WTC11 (cell line): ENCODE data around the gene TMPRSS3. TPM values are rescaled to one million over a fixed set of nuclear protein-coding genes. Genes with fewer than 3 reads are reported as not detected.
A peak's percentile ranks its signal among the peaks of the same experiment; 100 is the strongest.

Experiments used
- ATAC-seq: fragments of 200-7000 bp; cut with Tn5 transposase; 2 replicates; pipeline ENCODE4 v1.10.0; 2021; ENCODE audit warnings: mild to moderate bottlenecking, moderate library complexity
- CTCF ChIA-PET: fragments of 300-600 bp; sonication (Branson Sonifier 250); formaldehyde crosslinking; loops from one replicate; lab custom pipeline; 2021; ENCODE audit warnings: antibody characterized with exemption; lab: Charles Lee
- POLR2A ChIA-PET: fragments of 350-600 bp; sonication (Branson Sonifier 250); formaldehyde crosslinking; loops from one replicate; lab custom pipeline; 2021; ENCODE audit warnings: antibody characterized with exemption; lab: Charles Lee
- DNase-seq: peaks from one replicate; pipeline ENCODE4 v3.0.0; 2021; ENCODE audit warnings: low spot score
- H3K27ac Mint-ChIP-seq: 2 replicates; pipeline ENCODE4 v1.8.0; 2021; ENCODE audit warnings: mixed read lengths
- H3K27me3 Mint-ChIP-seq: 2 replicates; pipeline ENCODE4 v1.8.0; 2021; ENCODE audit warnings: low read depth, mild to moderate bottlenecking, moderate library complexity, mixed read lengths
- H3K36me3 Mint-ChIP-seq: 2 replicates; pipeline ENCODE4 v1.8.0; 2021; ENCODE audit warnings: mixed read lengths
- H3K4me1 Mint-ChIP-seq: 2 replicates; pipeline ENCODE4 v1.8.0; 2022; ENCODE audit warnings: mixed read lengths
- H3K4me3 Mint-ChIP-seq: 2 replicates; pipeline ENCODE4 v1.8.0; 2021; ENCODE audit warnings: mild to moderate bottlenecking, moderate library complexity, mixed read lengths
- H3K9me3 Mint-ChIP-seq: 2 replicates; pipeline ENCODE4 v1.8.0; 2021; ENCODE audit warnings: mixed read lengths
- FOXK1 ChIP-seq: sonication (generic); formaldehyde crosslinking; IDR thresholded peaks from 2 replicates; pipeline ENCODE4 v1.8.0; 2022; ENCODE audit warnings: mild to moderate bottlenecking, moderate library complexity, missing genetic modification reagents
- KAT7 ChIP-seq: sonication (generic); formaldehyde crosslinking; IDR thresholded peaks from 2 replicates; pipeline ENCODE4 v1.8.1; 2023; ENCODE audit warnings: missing genetic modification reagents, mild to moderate bottlenecking, borderline replicate concordance
- NR1H2 ChIP-seq: sonication (generic); formaldehyde crosslinking; IDR thresholded peaks from 2 replicates; pipeline ENCODE4 v1.9.0; 2021; ENCODE audit warnings: mild to moderate bottlenecking, moderate library complexity, missing genetic modification reagents
- OVOL2 ChIP-seq: fragments of 250-450 bp; sonication (Bioruptor Pico); IDR thresholded peaks from 2 replicates; pipeline ENCODE4 v1.9.0; 2021; ENCODE audit warnings: mild to moderate bottlenecking, borderline replicate concordance
- SMAD4 ChIP-seq: sonication (generic); formaldehyde crosslinking; IDR thresholded peaks from 2 replicates; pipeline ENCODE4 v1.8.0; 2022; ENCODE audit warnings: mild to moderate bottlenecking, missing genetic modification reagents
- SP1 ChIP-seq: sonication (generic); formaldehyde crosslinking; conservative IDR thresholded peaks from 2 replicates; pipeline ENCODE4 v1.8.1; 2022; ENCODE audit warnings: missing genetic modification reagents
- TP53 ChIP-seq: sonication (generic); formaldehyde crosslinking; IDR thresholded peaks from 2 replicates; pipeline ENCODE4 v1.8.1; 2023; ENCODE audit warnings: mild to moderate bottlenecking, missing genetic modification reagents
- ZBTB21 ChIP-seq: sonication (generic); formaldehyde crosslinking; IDR thresholded peaks from 2 replicates; pipeline ENCODE4 v1.8.1; 2023; ENCODE audit warnings: mild to moderate bottlenecking, missing genetic modification reagents, borderline replicate concordance
- total RNA-seq: library from RNA; stranded (reverse); gene quantifications from 3 replicates; pipeline ENCODE4 v1.2.3, GENCODE V29; 2021
- TF ChIP-seq, protein P1 (sequence below): sonication (generic); formaldehyde crosslinking; IDR thresholded peaks from 2 replicates; pipeline ENCODE4 v1.8.1; 2022; ENCODE audit warnings: missing genetic modification reagents, borderline replicate concordance
- TF ChIP-seq, protein P2 (sequence below): sonication (generic); formaldehyde crosslinking; IDR thresholded peaks from 2 replicates; pipeline ENCODE4 v1.8.1; 2023; ENCODE audit warnings: mild to moderate bottlenecking, missing genetic modification reagents, borderline replicate concordance
- TF ChIP-seq, protein P3 (sequence below): sonication (generic); formaldehyde crosslinking; IDR thresholded peaks from 2 replicates; pipeline ENCODE4 v1.8.0; 2023; ENCODE audit warnings: mild to moderate bottlenecking, missing genetic modification reagents
- TF ChIP-seq, protein P4 (sequence below): sonication (generic); formaldehyde crosslinking; IDR thresholded peaks from 2 replicates; pipeline ENCODE4 v1.8.1; 2022; ENCODE audit warnings: low read depth, mild to moderate bottlenecking, moderate library complexity, missing genetic modification reagents, borderline replicate concordance
- TF ChIP-seq, protein P5 (sequence below): fragments of 250-450 bp; sonication (Bioruptor Pico); IDR thresholded peaks from 2 replicates; pipeline ENCODE4 v1.9.0; 2021; ENCODE audit warnings: moderate library complexity, mild to moderate bottlenecking, inconsistent platforms, borderline replicate concordance
- TF ChIP-seq, protein P6 (sequence below): sonication (generic); formaldehyde crosslinking; IDR thresholded peaks from 2 replicates; pipeline ENCODE4 v1.8.0; 2022; ENCODE audit warnings: mild to moderate bottlenecking, missing genetic modification reagents
- TF ChIP-seq, protein P7 (sequence below): fragments of 250-450 bp; sonication (Bioruptor Pico); IDR thresholded peaks from 2 replicates; pipeline ENCODE4 v1.9.0; 2021; ENCODE audit warnings: mild to moderate bottlenecking
- TF ChIP-seq, protein P8 (sequence below): sonication (generic); formaldehyde crosslinking; IDR thresholded peaks from 2 replicates; pipeline ENCODE4 v1.8.1; 2022; ENCODE audit warnings: mild to moderate bottlenecking, missing genetic modification reagents, moderate library complexity, borderline replicate concordance

Gene TMPRSS3
- total RNA-seq, 1 experiment from 2014 or later = 0.39 TPM

DNA sequence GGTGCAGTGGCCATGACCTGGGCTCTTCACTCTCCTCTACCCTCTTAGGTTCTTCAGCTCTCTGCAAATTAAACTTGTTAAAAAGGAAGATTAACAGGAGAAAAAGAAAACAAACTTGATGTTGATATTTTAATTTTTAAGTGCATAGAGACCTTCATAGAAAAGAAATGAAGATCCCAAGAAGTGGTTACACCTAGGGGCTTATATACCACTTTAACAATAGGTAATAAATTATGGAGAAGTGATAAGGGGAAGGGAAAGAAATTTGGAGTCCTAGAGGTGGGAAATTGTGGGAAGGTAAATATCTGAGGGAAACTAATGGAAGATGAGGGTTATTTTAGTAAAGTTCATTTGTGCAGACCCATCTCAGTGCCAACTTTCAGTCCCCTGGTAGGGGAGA is 64.2 kb downstream of the TMPRSS3 start:
- POLR2A ChIA-PET = no interaction called here
- Mint-ChIP-seq H3K4me1 (peaks cover 25% of the 10 kb centered on the region), H3K9me3 (peaks cover 42% of the 10 kb centered on the region)
- CTCF ChIA-PET = no interaction called here
- no peak for DNase-seq
- no peak for TF ChIP-seq KAT7 (CRISPR knock-in tag)
- no peak for TF ChIP-seq ZBTB21
- no peak for TF ChIP-seq NR1H2 (CRISPR knock-in tag)
- TF ChIP-seq, protein P1, sequence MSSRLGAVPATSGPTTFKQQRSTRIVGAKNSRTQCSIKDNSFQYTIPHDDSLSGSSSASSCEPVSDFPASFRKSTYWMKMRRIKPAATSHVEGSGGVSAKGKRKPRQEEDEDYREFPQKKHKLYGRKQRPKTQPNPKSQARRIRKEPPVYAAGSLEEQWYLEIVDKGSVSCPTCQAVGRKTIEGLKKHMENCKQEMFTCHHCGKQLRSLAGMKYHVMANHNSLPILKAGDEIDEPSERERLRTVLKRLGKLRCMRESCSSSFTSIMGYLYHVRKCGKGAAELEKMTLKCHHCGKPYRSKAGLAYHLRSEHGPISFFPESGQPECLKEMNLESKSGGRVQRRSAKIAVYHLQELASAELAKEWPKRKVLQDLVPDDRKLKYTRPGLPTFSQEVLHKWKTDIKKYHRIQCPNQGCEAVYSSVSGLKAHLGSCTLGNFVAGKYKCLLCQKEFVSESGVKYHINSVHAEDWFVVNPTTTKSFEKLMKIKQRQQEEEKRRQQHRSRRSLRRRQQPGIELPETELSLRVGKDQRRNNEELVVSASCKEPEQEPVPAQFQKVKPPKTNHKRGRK (CRISPR knock-in tag) = no peak
- no peak for TF ChIP-seq FOXK1 (CRISPR knock-in tag)
- no peak for TF ChIP-seq SMAD4 (CRISPR knock-in tag)
- TF ChIP-seq SP1 = no peak
- TF ChIP-seq, protein P2, sequence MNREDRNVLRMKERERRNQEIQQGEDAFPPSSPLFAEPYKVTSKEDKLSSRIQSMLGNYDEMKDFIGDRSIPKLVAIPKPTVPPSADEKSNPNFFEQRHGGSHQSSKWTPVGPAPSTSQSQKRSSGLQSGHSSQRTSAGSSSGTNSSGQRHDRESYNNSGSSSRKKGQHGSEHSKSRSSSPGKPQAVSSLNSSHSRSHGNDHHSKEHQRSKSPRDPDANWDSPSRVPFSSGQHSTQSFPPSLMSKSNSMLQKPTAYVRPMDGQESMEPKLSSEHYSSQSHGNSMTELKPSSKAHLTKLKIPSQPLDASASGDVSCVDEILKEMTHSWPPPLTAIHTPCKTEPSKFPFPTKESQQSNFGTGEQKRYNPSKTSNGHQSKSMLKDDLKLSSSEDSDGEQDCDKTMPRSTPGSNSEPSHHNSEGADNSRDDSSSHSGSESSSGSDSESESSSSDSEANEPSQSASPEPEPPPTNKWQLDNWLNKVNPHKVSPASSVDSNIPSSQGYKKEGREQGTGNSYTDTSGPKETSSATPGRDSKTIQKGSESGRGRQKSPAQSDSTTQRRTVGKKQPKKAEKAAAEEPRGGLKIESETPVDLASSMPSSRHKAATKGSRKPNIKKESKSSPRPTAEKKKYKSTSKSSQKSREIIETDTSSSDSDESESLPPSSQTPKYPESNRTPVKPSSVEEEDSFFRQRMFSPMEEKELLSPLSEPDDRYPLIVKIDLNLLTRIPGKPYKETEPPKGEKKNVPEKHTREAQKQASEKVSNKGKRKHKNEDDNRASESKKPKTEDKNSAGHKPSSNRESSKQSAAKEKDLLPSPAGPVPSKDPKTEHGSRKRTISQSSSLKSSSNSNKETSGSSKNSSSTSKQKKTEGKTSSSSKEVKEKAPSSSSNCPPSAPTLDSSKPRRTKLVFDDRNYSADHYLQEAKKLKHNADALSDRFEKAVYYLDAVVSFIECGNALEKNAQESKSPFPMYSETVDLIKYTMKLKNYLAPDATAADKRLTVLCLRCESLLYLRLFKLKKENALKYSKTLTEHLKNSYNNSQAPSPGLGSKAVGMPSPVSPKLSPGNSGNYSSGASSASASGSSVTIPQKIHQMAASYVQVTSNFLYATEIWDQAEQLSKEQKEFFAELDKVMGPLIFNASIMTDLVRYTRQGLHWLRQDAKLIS (CRISPR knock-in tag) = no peak
- TF ChIP-seq TP53 = no peak
- TF ChIP-seq, protein P3, sequence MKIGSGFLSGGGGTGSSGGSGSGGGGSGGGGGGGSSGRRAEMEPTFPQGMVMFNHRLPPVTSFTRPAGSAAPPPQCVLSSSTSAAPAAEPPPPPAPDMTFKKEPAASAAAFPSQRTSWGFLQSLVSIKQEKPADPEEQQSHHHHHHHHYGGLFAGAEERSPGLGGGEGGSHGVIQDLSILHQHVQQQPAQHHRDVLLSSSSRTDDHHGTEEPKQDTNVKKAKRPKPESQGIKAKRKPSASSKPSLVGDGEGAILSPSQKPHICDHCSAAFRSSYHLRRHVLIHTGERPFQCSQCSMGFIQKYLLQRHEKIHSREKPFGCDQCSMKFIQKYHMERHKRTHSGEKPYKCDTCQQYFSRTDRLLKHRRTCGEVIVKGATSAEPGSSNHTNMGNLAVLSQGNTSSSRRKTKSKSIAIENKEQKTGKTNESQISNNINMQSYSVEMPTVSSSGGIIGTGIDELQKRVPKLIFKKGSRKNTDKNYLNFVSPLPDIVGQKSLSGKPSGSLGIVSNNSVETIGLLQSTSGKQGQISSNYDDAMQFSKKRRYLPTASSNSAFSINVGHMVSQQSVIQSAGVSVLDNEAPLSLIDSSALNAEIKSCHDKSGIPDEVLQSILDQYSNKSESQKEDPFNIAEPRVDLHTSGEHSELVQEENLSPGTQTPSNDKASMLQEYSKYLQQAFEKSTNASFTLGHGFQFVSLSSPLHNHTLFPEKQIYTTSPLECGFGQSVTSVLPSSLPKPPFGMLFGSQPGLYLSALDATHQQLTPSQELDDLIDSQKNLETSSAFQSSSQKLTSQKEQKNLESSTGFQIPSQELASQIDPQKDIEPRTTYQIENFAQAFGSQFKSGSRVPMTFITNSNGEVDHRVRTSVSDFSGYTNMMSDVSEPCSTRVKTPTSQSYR = no peak
- TF ChIP-seq, all 79 proteins: peak for 0
- Mint-ChIP-seq H3K36me3 (peaks cover 39% of the 10 kb centered on the region), H3K27ac (no peak overlapping the region), H3K4me3 (no peak overlapping the region), H3K27me3 (peaks cover 25% of the 10 kb centered on the region)
- ATAC-seq = no peak

DNA sequence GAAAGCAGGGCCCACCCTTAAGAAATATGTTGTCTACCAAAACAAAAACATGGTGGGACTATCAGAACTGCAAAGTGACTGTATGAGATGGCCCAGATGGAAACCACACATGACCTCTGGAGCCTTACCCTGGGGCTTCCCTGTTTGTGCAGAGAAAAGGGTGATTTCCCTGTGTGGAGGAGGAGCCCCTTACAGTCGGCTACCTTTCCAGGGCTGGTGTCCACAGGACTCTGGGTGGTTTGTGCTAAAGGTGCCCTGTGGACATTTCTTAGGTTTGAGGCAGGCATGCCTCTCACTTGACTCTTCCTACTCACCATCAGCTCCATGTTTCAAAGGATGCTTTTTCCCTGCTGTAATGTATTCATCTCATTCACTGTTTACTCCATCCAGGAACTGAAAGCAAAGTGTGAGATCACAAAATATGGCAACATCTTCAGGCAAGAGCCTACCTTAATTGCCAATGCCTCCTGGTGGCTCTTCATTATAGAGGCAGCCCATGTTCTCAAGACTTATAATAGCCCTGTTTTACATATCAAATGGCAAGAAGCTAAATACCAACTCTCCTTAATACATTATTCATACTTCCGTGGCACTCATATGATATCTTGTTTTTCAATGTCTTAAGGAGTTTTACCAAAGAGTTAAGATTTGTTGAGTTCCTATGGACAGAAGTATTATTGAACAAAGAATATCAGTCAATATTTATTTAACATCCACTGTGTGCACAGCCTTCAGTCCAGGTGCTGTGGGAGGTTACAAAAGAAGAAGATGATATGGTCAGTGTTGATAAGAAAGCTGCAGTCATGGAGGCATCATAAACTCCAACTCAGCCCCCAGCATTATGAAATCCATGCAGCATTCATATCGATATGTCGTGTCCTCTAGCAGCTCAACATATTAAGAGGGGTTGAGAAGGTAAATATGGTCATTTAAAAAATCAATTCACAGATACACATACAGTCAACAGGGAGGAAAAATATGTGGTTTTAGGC is 65.2 kb downstream of the TMPRSS3 start:
- peaks cover 41% of the 10 kb centered on the region for H3K36me3 Mint-ChIP-seq
- peaks cover 16% of the 10 kb centered on the region for H3K4me1 Mint-ChIP-seq
- H3K27me3 Mint-ChIP-seq = peaks cover 25% of the 10 kb centered on the region
- CTCF ChIA-PET = interaction anchor here (1.0 to 1.2 kb wide), 2 partner anchors 12 to 21 kb away, joined by 4 to 8 read pairs; no protein-coding TSS in a partner anchor
- no peak for DNase-seq
- POLR2A ChIA-PET = no interaction called here
- no peak for ATAC-seq
- H3K27ac Mint-ChIP-seq = peak overlapping the region; percentile 75; the same call in 1 of the 2 replicates
- H3K4me3 Mint-ChIP-seq = no peak overlapping the region
- H3K9me3 Mint-ChIP-seq = peaks cover 44% of the 10 kb centered on the region
- TF ChIP-seq, protein P4, sequence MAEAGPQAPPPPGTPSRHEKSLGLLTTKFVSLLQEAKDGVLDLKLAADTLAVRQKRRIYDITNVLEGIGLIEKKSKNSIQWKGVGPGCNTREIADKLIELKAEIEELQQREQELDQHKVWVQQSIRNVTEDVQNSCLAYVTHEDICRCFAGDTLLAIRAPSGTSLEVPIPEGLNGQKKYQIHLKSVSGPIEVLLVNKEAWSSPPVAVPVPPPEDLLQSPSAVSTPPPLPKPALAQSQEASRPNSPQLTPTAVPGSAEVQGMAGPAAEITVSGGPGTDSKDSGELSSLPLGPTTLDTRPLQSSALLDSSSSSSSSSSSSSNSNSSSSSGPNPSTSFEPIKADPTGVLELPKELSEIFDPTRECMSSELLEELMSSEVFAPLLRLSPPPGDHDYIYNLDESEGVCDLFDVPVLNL = no peak
- TF ChIP-seq, protein P5, sequence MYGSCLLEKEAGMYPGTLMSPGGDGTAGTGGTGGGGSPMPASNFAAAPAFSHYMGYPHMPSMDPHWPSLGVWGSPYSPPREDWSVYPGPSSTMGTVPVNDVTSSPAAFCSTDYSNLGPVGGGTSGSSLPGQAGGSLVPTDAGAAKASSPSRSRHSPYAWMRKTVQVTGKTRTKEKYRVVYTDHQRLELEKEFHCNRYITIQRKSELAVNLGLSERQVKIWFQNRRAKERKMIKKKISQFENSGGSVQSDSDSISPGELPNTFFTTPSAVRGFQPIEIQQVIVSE (CRISPR knock-in tag) = no peak
- TF ChIP-seq, protein P6, sequence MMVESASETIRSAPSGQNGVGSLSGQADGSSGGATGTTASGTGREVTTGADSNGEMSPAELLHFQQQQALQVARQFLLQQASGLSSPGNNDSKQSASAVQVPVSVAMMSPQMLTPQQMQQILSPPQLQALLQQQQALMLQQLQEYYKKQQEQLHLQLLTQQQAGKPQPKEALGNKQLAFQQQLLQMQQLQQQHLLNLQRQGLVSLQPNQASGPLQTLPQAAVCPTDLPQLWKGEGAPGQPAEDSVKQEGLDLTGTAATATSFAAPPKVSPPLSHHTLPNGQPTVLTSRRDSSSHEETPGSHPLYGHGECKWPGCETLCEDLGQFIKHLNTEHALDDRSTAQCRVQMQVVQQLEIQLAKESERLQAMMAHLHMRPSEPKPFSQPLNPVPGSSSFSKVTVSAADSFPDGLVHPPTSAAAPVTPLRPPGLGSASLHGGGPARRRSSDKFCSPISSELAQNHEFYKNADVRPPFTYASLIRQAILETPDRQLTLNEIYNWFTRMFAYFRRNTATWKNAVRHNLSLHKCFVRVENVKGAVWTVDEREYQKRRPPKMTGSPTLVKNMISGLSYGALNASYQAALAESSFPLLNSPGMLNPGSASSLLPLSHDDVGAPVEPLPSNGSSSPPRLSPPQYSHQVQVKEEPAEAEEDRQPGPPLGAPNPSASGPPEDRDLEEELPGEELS (CRISPR knock-in tag) = no peak
- TF ChIP-seq, protein P7, sequence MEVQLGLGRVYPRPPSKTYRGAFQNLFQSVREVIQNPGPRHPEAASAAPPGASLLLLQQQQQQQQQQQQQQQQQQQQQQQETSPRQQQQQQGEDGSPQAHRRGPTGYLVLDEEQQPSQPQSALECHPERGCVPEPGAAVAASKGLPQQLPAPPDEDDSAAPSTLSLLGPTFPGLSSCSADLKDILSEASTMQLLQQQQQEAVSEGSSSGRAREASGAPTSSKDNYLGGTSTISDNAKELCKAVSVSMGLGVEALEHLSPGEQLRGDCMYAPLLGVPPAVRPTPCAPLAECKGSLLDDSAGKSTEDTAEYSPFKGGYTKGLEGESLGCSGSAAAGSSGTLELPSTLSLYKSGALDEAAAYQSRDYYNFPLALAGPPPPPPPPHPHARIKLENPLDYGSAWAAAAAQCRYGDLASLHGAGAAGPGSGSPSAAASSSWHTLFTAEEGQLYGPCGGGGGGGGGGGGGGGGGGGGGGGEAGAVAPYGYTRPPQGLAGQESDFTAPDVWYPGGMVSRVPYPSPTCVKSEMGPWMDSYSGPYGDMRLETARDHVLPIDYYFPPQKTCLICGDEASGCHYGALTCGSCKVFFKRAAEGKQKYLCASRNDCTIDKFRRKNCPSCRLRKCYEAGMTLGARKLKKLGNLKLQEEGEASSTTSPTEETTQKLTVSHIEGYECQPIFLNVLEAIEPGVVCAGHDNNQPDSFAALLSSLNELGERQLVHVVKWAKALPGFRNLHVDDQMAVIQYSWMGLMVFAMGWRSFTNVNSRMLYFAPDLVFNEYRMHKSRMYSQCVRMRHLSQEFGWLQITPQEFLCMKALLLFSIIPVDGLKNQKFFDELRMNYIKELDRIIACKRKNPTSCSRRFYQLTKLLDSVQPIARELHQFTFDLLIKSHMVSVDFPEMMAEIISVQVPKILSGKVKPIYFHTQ (CRISPR knock-in tag) = no peak
- no peak for TF ChIP-seq OVOL2
- TF ChIP-seq, protein P8, sequence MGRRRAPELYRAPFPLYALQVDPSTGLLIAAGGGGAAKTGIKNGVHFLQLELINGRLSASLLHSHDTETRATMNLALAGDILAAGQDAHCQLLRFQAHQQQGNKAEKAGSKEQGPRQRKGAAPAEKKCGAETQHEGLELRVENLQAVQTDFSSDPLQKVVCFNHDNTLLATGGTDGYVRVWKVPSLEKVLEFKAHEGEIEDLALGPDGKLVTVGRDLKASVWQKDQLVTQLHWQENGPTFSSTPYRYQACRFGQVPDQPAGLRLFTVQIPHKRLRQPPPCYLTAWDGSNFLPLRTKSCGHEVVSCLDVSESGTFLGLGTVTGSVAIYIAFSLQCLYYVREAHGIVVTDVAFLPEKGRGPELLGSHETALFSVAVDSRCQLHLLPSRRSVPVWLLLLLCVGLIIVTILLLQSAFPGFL = no peak
